GM10266 (cell line): Measurements from ENCODE around the gene ITGA11.

ENCODE experiments used
- DNase-seq: peaks from one replicate; pipeline ENCODE4 v3.0.0; 2012; ENCODE audit errors: extremely low spot score
- TF ChIP-seq, protein P1 (sequence below): IDR thresholded peaks from 2 replicates; pipeline ENCODE4 v1.5.1; 2012; ENCODE audit warnings: mild to moderate bottlenecking, low read depth; ENCODE audit not compliant: control insufficient read depth, insufficient read depth; ENCODE audit errors: missing control alignments

Gene ITGA11

DNA sequence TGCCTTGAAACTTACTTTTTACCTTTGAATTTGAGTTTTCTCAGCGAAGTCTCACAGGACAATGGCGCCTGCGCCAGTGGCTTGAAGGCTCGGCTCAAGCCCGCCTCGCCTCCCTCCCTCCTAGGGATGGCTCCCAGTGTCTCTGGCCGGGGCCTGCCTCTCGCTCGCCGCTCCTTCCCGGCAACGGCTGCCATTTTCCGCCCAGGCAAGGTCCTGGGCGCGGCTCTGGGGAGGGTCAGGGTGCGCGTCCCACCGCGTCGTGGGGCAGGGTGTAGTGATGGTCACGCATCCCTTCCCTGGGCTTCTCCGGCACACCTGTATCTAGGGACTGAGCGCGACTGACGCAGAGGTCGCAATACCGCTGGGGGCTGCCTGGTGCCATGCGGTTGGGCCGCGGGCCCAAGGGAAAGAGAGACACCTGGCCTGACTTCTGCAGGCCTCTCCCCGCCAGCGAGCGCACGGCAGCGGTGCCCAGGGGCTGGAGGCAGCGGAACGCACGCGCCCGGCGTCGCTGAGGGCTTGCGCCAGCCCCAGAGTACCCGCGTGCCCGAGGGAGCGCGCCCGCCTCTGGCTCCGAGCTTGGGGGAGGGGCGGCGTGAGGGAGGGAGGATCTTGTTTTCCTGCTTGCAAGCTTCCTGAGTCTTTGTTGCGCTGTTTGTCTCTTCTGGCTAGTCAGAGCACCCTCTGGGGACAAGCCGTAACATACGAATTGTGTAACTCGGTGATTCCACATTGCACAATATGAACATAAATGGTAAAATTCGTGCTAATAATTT is 175.1 kb downstream of the ITGA11 start:
- peak; percentile 42 for DNase-seq
- TF ChIP-seq, protein P1, sequence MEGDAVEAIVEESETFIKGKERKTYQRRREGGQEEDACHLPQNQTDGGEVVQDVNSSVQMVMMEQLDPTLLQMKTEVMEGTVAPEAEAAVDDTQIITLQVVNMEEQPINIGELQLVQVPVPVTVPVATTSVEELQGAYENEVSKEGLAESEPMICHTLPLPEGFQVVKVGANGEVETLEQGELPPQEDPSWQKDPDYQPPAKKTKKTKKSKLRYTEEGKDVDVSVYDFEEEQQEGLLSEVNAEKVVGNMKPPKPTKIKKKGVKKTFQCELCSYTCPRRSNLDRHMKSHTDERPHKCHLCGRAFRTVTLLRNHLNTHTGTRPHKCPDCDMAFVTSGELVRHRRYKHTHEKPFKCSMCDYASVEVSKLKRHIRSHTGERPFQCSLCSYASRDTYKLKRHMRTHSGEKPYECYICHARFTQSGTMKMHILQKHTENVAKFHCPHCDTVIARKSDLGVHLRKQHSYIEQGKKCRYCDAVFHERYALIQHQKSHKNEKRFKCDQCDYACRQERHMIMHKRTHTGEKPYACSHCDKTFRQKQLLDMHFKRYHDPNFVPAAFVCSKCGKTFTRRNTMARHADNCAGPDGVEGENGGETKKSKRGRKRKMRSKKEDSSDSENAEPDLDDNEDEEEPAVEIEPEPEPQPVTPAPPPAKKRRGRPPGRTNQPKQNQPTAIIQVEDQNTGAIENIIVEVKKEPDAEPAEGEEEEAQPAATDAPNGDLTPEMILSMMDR, result no peak

DNA sequence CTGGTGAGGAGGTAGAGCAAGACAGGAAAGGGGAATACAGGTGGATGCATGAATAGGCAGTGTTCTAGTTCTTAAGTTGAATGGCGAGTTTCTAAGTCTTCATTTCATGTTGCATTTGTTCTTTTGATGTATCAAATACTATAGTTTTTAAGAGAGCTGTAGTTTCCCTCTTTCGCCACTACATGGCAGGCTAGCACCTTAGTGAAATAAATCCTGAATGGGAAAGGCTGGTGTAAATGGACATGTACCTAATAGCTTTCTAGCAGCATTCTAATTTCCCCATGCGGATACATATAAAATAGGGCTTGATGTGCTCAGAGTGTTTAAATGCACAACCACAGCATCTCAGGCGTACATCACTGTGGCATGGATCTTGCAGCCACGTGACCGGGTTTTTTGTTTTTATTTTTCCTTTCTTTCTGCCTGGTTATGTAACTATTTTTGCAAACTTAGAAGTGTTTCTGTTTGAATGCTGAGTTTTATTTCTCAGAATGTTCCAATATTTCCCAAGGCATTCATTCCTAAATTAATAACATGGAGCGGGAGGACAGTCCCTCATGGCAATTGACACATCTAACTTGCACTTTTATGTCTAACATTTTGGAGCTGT is 178.9 kb downstream of the ITGA11 start:
- TF ChIP-seq, protein P1, result peak; percentile 81
- peak; percentile 73 for DNase-seq

DNA sequence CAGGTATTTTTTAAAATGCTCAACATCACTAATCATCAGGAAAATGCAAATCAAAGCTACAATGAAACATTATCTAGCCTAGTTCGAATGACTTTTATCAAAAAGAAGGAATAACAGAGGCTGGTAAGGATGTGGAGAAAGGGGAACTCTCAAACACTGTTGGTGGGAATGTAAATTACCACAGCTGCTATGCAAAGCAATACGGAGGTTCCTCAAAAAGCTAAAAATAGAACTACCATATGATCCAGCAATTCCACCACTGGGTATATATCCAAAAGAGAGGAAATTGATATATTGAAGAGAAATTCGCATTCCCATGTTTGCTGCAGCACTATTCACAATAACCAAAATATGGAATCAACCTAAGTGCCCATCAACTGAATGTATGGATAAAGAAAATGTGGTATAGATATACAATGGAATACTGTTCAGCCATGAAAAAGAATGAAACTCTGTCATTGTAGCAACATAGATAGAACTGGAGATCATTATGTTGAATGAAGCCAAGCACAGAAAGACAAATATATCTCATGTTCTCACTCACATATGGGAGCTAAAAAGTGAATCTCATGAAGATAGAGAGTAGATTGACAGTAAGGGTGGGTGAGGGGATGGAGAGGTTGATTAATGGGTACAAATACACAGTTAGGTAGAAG is 182.8 kb downstream of the ITGA11 start:
- DNase-seq, result no peak
- TF ChIP-seq, protein P1, result no peak
